ENCODE measurements around the gene SBNO1.

The SBNO1 gene

DNA sequence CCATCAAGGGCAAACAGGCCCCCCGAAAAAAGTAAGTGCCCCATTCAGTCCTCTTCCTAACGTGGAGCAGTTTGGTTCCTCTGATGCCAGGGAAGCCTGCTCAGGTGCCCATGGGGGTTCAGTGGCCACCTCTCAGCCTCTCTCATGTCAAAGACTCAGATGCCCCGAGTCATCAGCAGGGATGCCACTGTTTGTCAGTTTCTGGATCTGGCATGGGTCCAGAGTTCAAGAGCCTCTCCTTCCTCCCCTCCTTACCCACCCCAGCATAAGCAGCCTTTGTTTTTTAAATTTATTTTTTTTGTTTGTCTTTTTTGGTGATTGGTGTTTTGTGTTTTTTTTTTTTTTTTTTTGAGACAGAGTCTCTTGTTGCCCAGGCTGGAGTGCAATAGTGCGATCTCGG is 30.6 kb upstream of the SBNO1 start:
- H3K9me3 ChIP-seq (ENCODE audit: insufficient read depth, low read length), result no peaks in the 10 kb centered on the region
- no peaks in the 10 kb centered on the region for H3K27me3 ChIP-seq (ENCODE audit: low read depth, low read length)
- H2AFZ ChIP-seq (ENCODE audit: low read depth, low read length), result no peak overlapping the region
- H3K79me2 ChIP-seq (ENCODE audit: low read length), result peaks cover 35% of the 10 kb centered on the region
- H3K36me3 ChIP-seq (replicated peaks; ENCODE audit: low read depth, low read length), result peaks cover 54% of the 10 kb centered on the region
- H3K27ac ChIP-seq (ENCODE audit: low read length), result no peak overlapping the region
- H3K4me3 ChIP-seq (ENCODE audit: low read length), result no peak overlapping the region
- H4K20me1 ChIP-seq (ENCODE audit: insufficient read depth, low read length), result peaks cover 10% of the 10 kb centered on the region
- H3K4me1 ChIP-seq (ENCODE audit: low read length), result peaks cover 1% of the 10 kb centered on the region
- no peak for TF ChIP-seq EZH2phosphoT487 (IDR thresholded peaks at IDR 0.05; ENCODE audit: low read depth)
- TF ChIP-seq, protein P1, sequence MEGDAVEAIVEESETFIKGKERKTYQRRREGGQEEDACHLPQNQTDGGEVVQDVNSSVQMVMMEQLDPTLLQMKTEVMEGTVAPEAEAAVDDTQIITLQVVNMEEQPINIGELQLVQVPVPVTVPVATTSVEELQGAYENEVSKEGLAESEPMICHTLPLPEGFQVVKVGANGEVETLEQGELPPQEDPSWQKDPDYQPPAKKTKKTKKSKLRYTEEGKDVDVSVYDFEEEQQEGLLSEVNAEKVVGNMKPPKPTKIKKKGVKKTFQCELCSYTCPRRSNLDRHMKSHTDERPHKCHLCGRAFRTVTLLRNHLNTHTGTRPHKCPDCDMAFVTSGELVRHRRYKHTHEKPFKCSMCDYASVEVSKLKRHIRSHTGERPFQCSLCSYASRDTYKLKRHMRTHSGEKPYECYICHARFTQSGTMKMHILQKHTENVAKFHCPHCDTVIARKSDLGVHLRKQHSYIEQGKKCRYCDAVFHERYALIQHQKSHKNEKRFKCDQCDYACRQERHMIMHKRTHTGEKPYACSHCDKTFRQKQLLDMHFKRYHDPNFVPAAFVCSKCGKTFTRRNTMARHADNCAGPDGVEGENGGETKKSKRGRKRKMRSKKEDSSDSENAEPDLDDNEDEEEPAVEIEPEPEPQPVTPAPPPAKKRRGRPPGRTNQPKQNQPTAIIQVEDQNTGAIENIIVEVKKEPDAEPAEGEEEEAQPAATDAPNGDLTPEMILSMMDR (IDR thresholded peaks at IDR 0.05; ENCODE audit: low read depth, low read length), result no peak
- H3K9ac ChIP-seq (ENCODE audit: low read length), result no peak overlapping the region
- H3K4me2 ChIP-seq (ENCODE audit: low read length), result no peak overlapping the region

DNA sequence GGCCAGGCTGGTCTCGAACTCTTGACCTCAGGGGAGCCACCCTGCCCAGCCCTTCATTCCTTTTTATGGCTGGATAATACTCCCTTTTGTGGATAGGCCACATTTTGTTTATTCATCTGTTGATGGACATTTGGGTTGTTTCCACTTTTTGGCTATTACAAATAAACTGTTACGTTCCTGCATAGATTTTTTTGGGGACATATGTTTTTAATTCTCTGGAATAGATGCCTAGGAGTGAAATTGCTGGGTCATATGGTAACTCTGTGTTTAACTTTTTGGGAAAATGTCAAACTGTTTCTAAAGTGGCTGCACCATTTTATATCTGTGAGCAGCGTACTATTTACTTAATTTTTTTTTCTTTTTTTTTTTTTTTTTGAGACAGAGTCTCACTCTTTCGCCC is 29.1 kb upstream of the SBNO1 start:
- H4K20me1 ChIP-seq (ENCODE audit: insufficient read depth, low read length), result 0 out of 2 replicates have a peak, but pooled peaks cover 9% of the 10 kb centered on the region
- peaks cover 6% of the 10 kb centered on the region for H3K4me1 ChIP-seq (ENCODE audit: low read length)
- no peak overlapping the region for H3K27ac ChIP-seq (ENCODE audit: low read length)
- no peaks in the 10 kb centered on the region for H3K9me3 ChIP-seq (ENCODE audit: insufficient read depth, low read length)
- no peak overlapping the region for H3K4me2 ChIP-seq (ENCODE audit: low read length)
- TF ChIP-seq, protein P1 (IDR thresholded peaks at IDR 0.05; ENCODE audit: low read depth, low read length), result no peak
- no peak for TF ChIP-seq EZH2phosphoT487 (IDR thresholded peaks at IDR 0.05; ENCODE audit: low read depth)
- H3K27me3 ChIP-seq (ENCODE audit: low read depth, low read length), result no peaks in the 10 kb centered on the region
- no peak overlapping the region for H3K4me3 ChIP-seq (ENCODE audit: low read length)
- H3K36me3 ChIP-seq (replicated peaks; ENCODE audit: low read depth, low read length), result peaks cover 49% of the 10 kb centered on the region
- H2AFZ ChIP-seq (ENCODE audit: low read depth, low read length), result no peak overlapping the region
- H3K79me2 ChIP-seq (ENCODE audit: low read length), result peaks cover 37% of the 10 kb centered on the region
- H3K9ac ChIP-seq (ENCODE audit: low read length), result no peak overlapping the region

DNA sequence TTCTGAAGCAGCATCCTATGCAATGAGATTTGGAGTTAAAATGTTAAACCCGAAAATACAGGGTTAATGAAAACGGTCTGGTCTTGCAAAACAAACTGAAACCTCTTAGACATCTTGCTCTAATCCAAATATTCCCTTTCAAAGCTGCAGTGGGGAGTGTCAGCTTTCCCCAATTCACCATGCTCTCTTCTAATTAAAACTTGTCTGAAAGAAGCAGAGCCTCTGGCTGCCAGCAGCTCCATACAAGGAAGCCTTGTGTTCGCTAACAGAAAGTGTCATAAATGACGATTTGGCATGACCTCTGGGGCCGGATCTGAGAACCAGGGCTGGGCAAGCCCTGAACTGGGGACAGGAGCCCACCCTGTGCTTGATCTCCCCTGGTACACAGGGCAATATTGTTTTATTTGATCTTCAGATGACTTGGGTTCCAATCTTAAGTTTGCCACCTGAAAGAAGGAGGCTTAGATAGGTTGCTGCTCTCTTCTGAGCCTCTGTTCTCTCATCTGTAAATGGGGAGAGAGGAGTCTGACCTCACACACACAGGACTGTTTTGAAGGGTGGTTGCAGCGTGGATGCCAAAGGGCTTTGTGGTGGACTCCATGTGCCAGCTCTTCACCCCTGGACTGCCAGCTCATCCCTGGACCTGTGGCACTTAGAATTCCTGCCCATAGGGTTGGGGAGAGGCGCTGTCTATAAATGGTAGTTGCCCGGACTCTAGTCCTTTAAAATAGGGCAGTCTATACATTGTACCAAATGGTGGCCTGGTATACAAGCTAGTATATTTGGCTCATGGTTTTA is 27.1 kb upstream of the SBNO1 start:
- Histone ChIP-seq H3K4me2 (ENCODE audit: low read length) (no peak overlapping the region), H4K20me1 (ENCODE audit: insufficient read depth, low read length) (peaks cover 6% of the 10 kb centered on the region; the same call in 1 of the 2 replicates)

More for the DNA sequence above, 27.1 kb upstream of the SBNO1 start:
- Histone ChIP-seq H3K79me2 (ENCODE audit: low read length) (peaks cover 32% of the 10 kb centered on the region), H3K36me3 (replicated peaks; ENCODE audit: low read depth, low read length) (peaks cover 39% of the 10 kb centered on the region), H3K9me3 (ENCODE audit: insufficient read depth, low read length) (no peaks in the 10 kb centered on the region), H3K27ac (ENCODE audit: low read length) (no peak overlapping the region), H3K27me3 (ENCODE audit: low read depth, low read length) (no peaks in the 10 kb centered on the region), H3K4me1 (ENCODE audit: low read length) (peaks cover 19% of the 10 kb centered on the region), H3K4me3 (ENCODE audit: low read length) (no peak overlapping the region), H2AFZ (ENCODE audit: low read depth, low read length) (no peak overlapping the region), H3K9ac (ENCODE audit: low read length) (no peak overlapping the region)
- TF ChIP-seq, protein P1 (IDR thresholded peaks at IDR 0.05; ENCODE audit: low read depth, low read length), result no peak
- TF ChIP-seq EZH2phosphoT487 (IDR thresholded peaks at IDR 0.05; ENCODE audit: low read depth), result no peak
